CD4-positive, alpha-beta memory T cell (primary cell): ENCODE results near the gene SLC35F3. TPM values are rescaled to one million over a fixed set of nuclear protein-coding genes. Genes with fewer than 3 reads are reported as not detected.

ENCODE experiments used
- CTCF ChIA-PET: fragments of 350-600 bp; sonication (Branson Sonifier 250); formaldehyde crosslinking; loops from one replicate; lab custom pipeline; 2021; ENCODE audit warnings: inconsistent platforms; ENCODE audit not compliant: partially characterized antibody; lab: Charles Lee
- POLR2A ChIA-PET: fragments of 350-600 bp; sonication (Branson Sonifier 250); formaldehyde crosslinking; loops from one replicate; lab custom pipeline; 2021; ENCODE audit not compliant: partially characterized antibody; lab: Charles Lee
- DNase-seq, 5 donors: peaks; one replicate each; pipeline versions ENCODE4 v3.0.0 to v3.0.0-alpha.2; 2020 to 2022; ENCODE audit warnings: mixed read lengths in 1 of 5
- H3K27ac ChIP-seq: one replicate; pipeline ENCODE4 v1.7.0; 2013; ENCODE audit warnings: low read depth, low read length
- H3K27me3 ChIP-seq: 2 replicates; pipeline ENCODE4 v1.7.0; 2013; ENCODE audit warnings: mild to moderate bottlenecking, low read length, moderate library complexity; ENCODE audit not compliant: insufficient read depth
- H3K36me3 ChIP-seq: 2 replicates; pipeline ENCODE4 v1.7.0; 2013; ENCODE audit warnings: mild to moderate bottlenecking, low read length, moderate library complexity; ENCODE audit not compliant: insufficient read depth
- H3K4me1 ChIP-seq: 2 replicates; pipeline ENCODE4 v1.7.0; 2013; ENCODE audit warnings: mild to moderate bottlenecking, low read length, moderate library complexity; ENCODE audit not compliant: insufficient read depth
- H3K4me3 ChIP-seq, 2 donors: one replicate each; pipeline ENCODE4 v1.7.0; 2013; ENCODE audit warnings: low read length in 2 of 2, mild to moderate bottlenecking in 1 of 2
- H3K9me3 ChIP-seq, 2 donors: one replicate each; pipeline ENCODE4 v1.7.0; 2013; ENCODE audit warnings: low read length in 2 of 2, control low read depth in 1 of 2; ENCODE audit not compliant: control insufficient read depth in 1 of 2
- H3K27ac Mint-ChIP-seq, 7 donors: one replicate each; pipeline ENCODE4 v1.8.0; 2020 to 2021; ENCODE audit warnings: mixed read lengths in 7 of 7, mild to moderate bottlenecking in 6 of 7, inconsistent platforms in 3 of 7, moderate library complexity in 3 of 7
- H3K27me3 Mint-ChIP-seq, 2 donors: one replicate each; pipeline ENCODE4 v1.8.0; 2020 to 2021; ENCODE audit warnings: mixed read lengths in 2 of 2
- H3K36me3 Mint-ChIP-seq, 2 donors: one replicate each; pipeline ENCODE4 v1.8.0; 2020 to 2021; ENCODE audit warnings: mixed read lengths in 2 of 2, inconsistent platforms in 1 of 2, mild to moderate bottlenecking in 1 of 2
- H3K4me1 Mint-ChIP-seq, 4 donors: one replicate each; pipeline ENCODE4 v1.8.0; 2020 to 2021; ENCODE audit warnings: mixed read lengths in 4 of 4, mild to moderate bottlenecking in 1 of 4
- H3K4me3 Mint-ChIP-seq, 8 donors: one replicate each; pipeline ENCODE4 v1.8.0; 2020 to 2021; ENCODE audit warnings: mixed read lengths in 8 of 8, mild to moderate bottlenecking in 7 of 8, moderate library complexity in 6 of 8, inconsistent platforms in 3 of 8
- H3K9me3 Mint-ChIP-seq, 8 donors: one replicate each; pipeline ENCODE4 v1.8.0; 2020 to 2021; ENCODE audit warnings: mixed read lengths in 8 of 8, mild to moderate bottlenecking in 5 of 8, inconsistent platforms in 3 of 8, moderate library complexity in 1 of 8
- intact Hi-C: fragments of 100-400 bp; cut with micrococcal nuclease; formaldehyde crosslinking; loops from one replicate; pipeline ENCODE4 v1.15.1; 2023
- polyA plus RNA-seq, 2 donors: library from polyadenylated mRNA; unstranded; fragments of 300-500 nt; fragmentation: Illumina TruSeq; gene quantifications; one replicate each; pipeline ENCODE4 v1.2.3, GENCODE V29; 2021
- total RNA-seq, 2 experiments: library from RNA; stranded (reverse); gene quantifications; one replicate each; pipeline ENCODE4 v1.2.3, GENCODE V29; 2021

The SLC35F3 gene
- total and polyA plus RNA-seq, 4 experiments from 2014 or later = 0.12 to 0.84 TPM; not detected in 2

- peaks cover under 1 to 13% (median 6%) of the 10 kb centered on the region in 8 donors for H3K9me3 Mint-ChIP-seq
- Histone ChIP-seq H3K27ac (no peak overlapping the region), H3K4me1 (no peaks in the 10 kb centered on the region), H3K36me3 (no peaks in the 10 kb centered on the region), H3K4me3 (no peak overlapping the region), H3K9me3 (no peaks in the 10 kb centered on the region), H3K27me3 (no peaks in the 10 kb centered on the region)
- ChIA-PET POLR2A (no interaction called here), CTCF (no interaction called here)
- H3K4me1 Mint-ChIP-seq = no peaks in the 10 kb centered on the region
- H3K36me3 Mint-ChIP-seq = no peaks in the 10 kb centered on the region
- no peak overlapping the region for H3K27ac Mint-ChIP-seq
- DNase-seq = no peak
- intact Hi-C loops = no loop called here
- no peak overlapping the region for H3K4me3 Mint-ChIP-seq
- peaks cover 5 to 7% of the 10 kb centered on the region in 2 donors for H3K27me3 Mint-ChIP-seq
Measured at GRCh38 chr1:233946724-233947123, 42.2 kb downstream of the SLC35F3 start.

GRCh38 chr1:233951804-233952203, 47.3 kb downstream of the SLC35F3 start:
- no peaks in the 10 kb centered on the region for H3K4me1 ChIP-seq
- Mint-ChIP-seq H3K9me3 (peaks cover 3 to 35% (median 18%) of the 10 kb centered on the region in 8 donors), H3K4me3 (no peak overlapping the region), H3K36me3 (no peaks in the 10 kb centered on the region), H3K4me1 (no peaks in the 10 kb centered on the region), H3K27ac (no peak overlapping the region), H3K27me3 (peaks cover 2 to 8% of the 10 kb centered on the region in 2 donors)
- ChIA-PET POLR2A (no interaction called here), CTCF (no interaction called here)
- intact Hi-C loops = no loop called here
- no peaks in the 10 kb centered on the region for H3K36me3 ChIP-seq
- DNase-seq = no peak
- no peaks in the 10 kb centered on the region for H3K9me3 ChIP-seq
- H3K27ac ChIP-seq = no peak overlapping the region
- H3K4me3 ChIP-seq = no peak overlapping the region
- no peaks in the 10 kb centered on the region for H3K27me3 ChIP-seq

GRCh38 chr1:233957691-233958090, 53.2 kb downstream of the SLC35F3 start:
- intact Hi-C loops = no loop called here
- Mint-ChIP-seq H3K4me1 (no peaks in the 10 kb centered on the region), H3K36me3 (no peaks in the 10 kb centered on the region), H3K4me3 (no peak overlapping the region), H3K27ac (no peak overlapping the region), H3K27me3 (peaks cover 0 to 9% of the 10 kb centered on the region in 2 donors), H3K9me3 (peaks cover 0 to 22% (median 10%) of the 10 kb centered on the region in 8 donors)
- Histone ChIP-seq H3K36me3 (no peaks in the 10 kb centered on the region), H3K4me1 (no peaks in the 10 kb centered on the region), H3K27ac (no peak overlapping the region), H3K27me3 (no peaks in the 10 kb centered on the region), H3K9me3 (no peaks in the 10 kb centered on the region), H3K4me3 (no peak overlapping the region)
- DNase-seq = no peak
- POLR2A ChIA-PET = no interaction called here
- CTCF ChIA-PET = no interaction called here

GRCh38 chr1:233959102-233959501, 54.6 kb downstream of the SLC35F3 start:
- Histone ChIP-seq H3K9me3 (no peaks in the 10 kb centered on the region), H3K36me3 (no peaks in the 10 kb centered on the region), H3K4me3 (no peak overlapping the region), H3K27me3 (no peaks in the 10 kb centered on the region), H3K4me1 (no peaks in the 10 kb centered on the region), H3K27ac (no peak overlapping the region)
- Mint-ChIP-seq H3K9me3 (peaks cover 0 to 19% (median 5%) of the 10 kb centered on the region in 8 donors), H3K4me1 (no peaks in the 10 kb centered on the region), H3K27me3 (peaks cover 0 to 6% of the 10 kb centered on the region in 2 donors), H3K36me3 (no peaks in the 10 kb centered on the region), H3K27ac (no peak overlapping the region), H3K4me3 (no peak overlapping the region)
- no peak for DNase-seq
- intact Hi-C loops = no loop called here
- CTCF ChIA-PET = no interaction called here
- POLR2A ChIA-PET = no interaction called here

DNA sequence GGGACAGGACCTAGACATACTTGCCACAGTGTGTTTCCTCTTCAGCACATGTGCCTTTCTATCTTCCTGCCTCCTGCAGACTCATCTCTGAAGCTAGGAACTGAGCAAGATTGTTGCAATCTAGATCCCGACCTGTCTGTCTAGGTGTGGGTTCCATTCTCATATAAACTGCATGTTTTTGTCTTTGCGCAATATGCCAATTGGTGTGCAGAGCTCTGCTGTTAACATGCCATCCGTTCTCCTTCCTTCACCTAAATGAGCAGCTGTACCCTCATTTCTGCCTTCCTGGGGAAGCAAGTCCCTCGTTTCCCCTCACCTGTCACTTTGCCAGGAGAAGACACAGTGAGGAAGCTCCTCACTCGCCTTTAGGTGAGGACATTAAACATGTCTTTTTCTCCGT, 55.5 kb downstream of the SLC35F3 start:
- ChIA-PET CTCF (no interaction called here), POLR2A (no interaction called here)
- H3K36me3 Mint-ChIP-seq = no peaks in the 10 kb centered on the region
- DNase-seq = no peak
- no peak overlapping the region for H3K27ac Mint-ChIP-seq
- no peak overlapping the region for H3K4me3 Mint-ChIP-seq
- H3K4me1 Mint-ChIP-seq = no peaks in the 10 kb centered on the region
- intact Hi-C loops = no loop called here
- Histone ChIP-seq H3K4me3 (no peak overlapping the region), H3K27me3 (no peaks in the 10 kb centered on the region), H3K4me1 (no peaks in the 10 kb centered on the region), H3K36me3 (no peaks in the 10 kb centered on the region), H3K27ac (no peak overlapping the region), H3K9me3 (no peaks in the 10 kb centered on the region)
- H3K9me3 Mint-ChIP-seq = peaks cover 0 to 18% (median 5%) of the 10 kb centered on the region in 8 donors
- peaks cover 0 to 6% of the 10 kb centered on the region in 2 donors for H3K27me3 Mint-ChIP-seq

DNA sequence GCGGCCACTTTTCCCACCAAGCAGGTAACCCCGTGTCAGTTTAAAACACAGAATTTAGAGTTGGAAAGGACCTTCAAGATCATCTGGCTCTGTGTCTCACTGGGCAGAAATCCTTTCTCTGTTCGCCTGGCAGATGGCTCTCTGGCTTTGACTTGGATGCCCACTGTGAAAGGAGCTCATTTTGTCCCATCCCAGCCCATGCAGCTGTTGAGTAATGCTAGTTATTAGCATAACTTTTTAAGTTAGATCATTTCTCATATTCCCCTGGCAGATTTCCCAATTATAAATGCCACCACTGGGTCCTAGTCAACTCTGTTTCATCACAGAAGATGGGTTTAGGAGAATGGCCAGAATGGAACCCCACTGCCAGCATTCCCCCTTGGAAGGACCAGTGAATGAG, 55.9 kb downstream of the SLC35F3 start:
- ChIA-PET POLR2A (no interaction called here), CTCF (no interaction called here)
- Histone ChIP-seq H3K4me1 (no peaks in the 10 kb centered on the region), H3K27me3 (no peaks in the 10 kb centered on the region), H3K4me3 (no peak overlapping the region), H3K36me3 (no peaks in the 10 kb centered on the region), H3K9me3 (peaks cover 0 to under 1% of the 10 kb centered on the region in 2 donors), H3K27ac (no peak overlapping the region)
- Mint-ChIP-seq H3K4me3 (no peak overlapping the region), H3K9me3 (peaks cover 0 to 17% (median 5%) of the 10 kb centered on the region in 8 donors), H3K36me3 (no peaks in the 10 kb centered on the region), H3K27me3 (peaks cover 0 to 6% of the 10 kb centered on the region in 2 donors), H3K27ac (no peak overlapping the region), H3K4me1 (no peaks in the 10 kb centered on the region)
- DNase-seq = no peak
- intact Hi-C loops = no loop called here

GRCh38 chr1:233962878-233963277, 58.4 kb downstream of the SLC35F3 start:
- Histone ChIP-seq H3K27me3 (no peaks in the 10 kb centered on the region), H3K4me3 (no peak overlapping the region), H3K36me3 (no peaks in the 10 kb centered on the region), H3K4me1 (no peaks in the 10 kb centered on the region), H3K27ac (no peak overlapping the region), H3K9me3 (peaks cover 0 to 3% of the 10 kb centered on the region in 2 donors)
- intact Hi-C loops = no loop called here
- no peak for DNase-seq
- Mint-ChIP-seq H3K4me3 (no peak overlapping the region), H3K36me3 (no peaks in the 10 kb centered on the region), H3K27me3 (peaks cover 3 to 4% of the 10 kb centered on the region in 2 donors), H3K9me3 (peaks cover 0 to 17% (median 6%) of the 10 kb centered on the region in 8 donors), H3K27ac (no peak overlapping the region), H3K4me1 (no peaks in the 10 kb centered on the region)
- ChIA-PET POLR2A (no interaction called here), CTCF (no interaction called here)

DNA sequence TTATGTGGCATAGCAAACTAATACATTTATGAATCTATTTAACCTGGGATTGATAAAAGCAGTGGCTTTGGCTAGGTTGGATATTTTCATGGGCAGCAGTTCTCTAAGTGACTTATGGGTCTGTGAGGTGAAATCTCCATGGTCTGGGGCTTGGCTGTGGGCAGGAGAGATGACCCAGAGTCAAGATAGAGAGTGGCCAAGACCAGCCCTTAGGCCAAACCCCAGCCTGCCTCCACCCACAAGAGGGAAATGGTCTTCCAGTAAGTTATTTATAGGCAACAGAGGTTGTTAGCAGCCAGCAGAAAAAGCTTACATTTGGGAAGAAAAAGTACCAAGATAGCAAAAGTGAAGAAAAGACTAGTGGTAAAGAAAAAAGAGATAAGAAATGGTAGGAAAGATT, 61.4 kb downstream of the SLC35F3 start:
- intact Hi-C loops = no loop called here
- peaks cover 0 to 11% (median 1%) of the 10 kb centered on the region in 8 donors for H3K9me3 Mint-ChIP-seq
- no peak overlapping the region for H3K4me3 ChIP-seq
- H3K4me1 Mint-ChIP-seq = no peaks in the 10 kb centered on the region
- no peaks in the 10 kb centered on the region for H3K27me3 ChIP-seq
- no peak for DNase-seq
- POLR2A ChIA-PET = no interaction called here
- H3K36me3 ChIP-seq = no peaks in the 10 kb centered on the region
- H3K9me3 ChIP-seq = peaks cover 0 to 3% of the 10 kb centered on the region in 2 donors
- no peak overlapping the region for H3K27ac Mint-ChIP-seq
- no peak overlapping the region for H3K27ac ChIP-seq
- H3K27me3 Mint-ChIP-seq = peaks cover 0 to 8% of the 10 kb centered on the region in 2 donors
- no peaks in the 10 kb centered on the region for H3K36me3 Mint-ChIP-seq
- peak overlapping the region in 1 of 8 donors; percentile 32 for H3K4me3 Mint-ChIP-seq
- CTCF ChIA-PET = no interaction called here
- H3K4me1 ChIP-seq = no peaks in the 10 kb centered on the region
